Neuronal stem cell (in vitro differentiated cells): ENCODE results near the gene MXD3.

Experiments used
- DNase-seq: peaks from one replicate; pipeline ENCODE4 v3.0.0-alpha.2; 2013; ENCODE audit warnings: low spot score
- H2AFZ ChIP-seq: one replicate; pipeline ENCODE4 v1.6.1; 2013; ENCODE audit warnings: mild to moderate bottlenecking, low read length, inconsistent platforms
- H2AK5ac ChIP-seq: 2 replicates; pipeline ENCODE4 v1.6.1; 2013; ENCODE audit warnings: low read depth, mild to moderate bottlenecking, inconsistent platforms, low read length, moderate library complexity, mixed read lengths
- H2BK120ac ChIP-seq: 2 replicates; pipeline ENCODE4 v1.6.1; 2013; ENCODE audit warnings: low read depth, mild to moderate bottlenecking, inconsistent platforms, low read length, moderate library complexity, mixed read lengths
- H2BK12ac ChIP-seq: one replicate; pipeline ENCODE4 v1.6.1; 2013; ENCODE audit warnings: low read length, inconsistent platforms
- H2BK15ac ChIP-seq: 2 replicates; pipeline ENCODE4 v1.6.1; 2013; ENCODE audit warnings: mild to moderate bottlenecking, low read length, inconsistent platforms, mixed read lengths
- H2BK5ac ChIP-seq: one replicate; pipeline ENCODE4 v1.6.1; 2013; ENCODE audit warnings: inconsistent platforms, mild to moderate bottlenecking, low read length, moderate library complexity
- H3K14ac ChIP-seq: one replicate; pipeline ENCODE4 v1.6.1; 2013; ENCODE audit warnings: low read length, inconsistent platforms
- H3K18ac ChIP-seq: 2 replicates; pipeline ENCODE4 v1.6.1; 2013; ENCODE audit warnings: low read length, inconsistent platforms
- H3K23ac ChIP-seq: 2 replicates; pipeline ENCODE4 v1.6.1; 2013; ENCODE audit warnings: low read depth, mild to moderate bottlenecking, mixed read lengths, low read length, inconsistent platforms; ENCODE audit not compliant: poor library complexity
- H3K27ac ChIP-seq: replicated peaks from 3 replicates; pipeline ENCODE4 v1.5.1; 2013; ENCODE audit warnings: low read length, inconsistent platforms
- H3K27me3 ChIP-seq, 3 experiments: 2 replicates each; pipeline ENCODE4 v1.6.1; 2013; ENCODE audit warnings: low read length in 3 of 3, mild to moderate bottlenecking in 2 of 3, inconsistent platforms in 1 of 3, low read depth in 1 of 3, mixed read lengths in 1 of 3, moderate library complexity in 1 of 3; ENCODE audit not compliant: control insufficient read depth in 3 of 3, insufficient read depth in 3 of 3
- H3K36me3 ChIP-seq, 2 donors: replicated peaks in 1 of 2; 2 replicates each; pipeline ENCODE4 v1.6.1; 2013; ENCODE audit warnings: low read length in 2 of 2; ENCODE audit not compliant: control insufficient read depth in 2 of 2, insufficient read depth in 2 of 2
- H3K4ac ChIP-seq: 2 replicates; pipeline ENCODE4 v1.6.1; 2013; ENCODE audit warnings: inconsistent platforms, mild to moderate bottlenecking, low read length, moderate library complexity
- H3K4me1 ChIP-seq, 2 donors: 1 replicate in 1 of 2; 2 replicates in 1 of 2; pipeline ENCODE4 v1.6.1; 2013; ENCODE audit warnings: low read length in 2 of 2, low read depth in 1 of 2; ENCODE audit not compliant: control insufficient read depth in 2 of 2, insufficient read depth in 1 of 2
- H3K4me2 ChIP-seq: one replicate; pipeline ENCODE4 v1.6.1; 2013; ENCODE audit warnings: mild to moderate bottlenecking, low read length, inconsistent platforms; ENCODE audit not compliant: insufficient read depth, poor library complexity, severe bottlenecking
- H3K4me3 ChIP-seq, 2 donors: 2 replicates each; pipeline ENCODE4 v1.5.1; 2013; ENCODE audit warnings: low read length in 2 of 2, mild to moderate bottlenecking in 2 of 2, inconsistent platforms in 1 of 2, moderate library complexity in 1 of 2
- H3K79me1 ChIP-seq: one replicate; pipeline ENCODE4 v1.6.1; 2013; ENCODE audit warnings: low read depth, mild to moderate bottlenecking, inconsistent platforms, low read length, moderate library complexity
- H3K9ac ChIP-seq: one replicate; pipeline ENCODE4 v1.6.1; 2013; ENCODE audit warnings: mild to moderate bottlenecking, low read depth, low read length, inconsistent platforms; ENCODE audit not compliant: poor library complexity
- H3K9me3 ChIP-seq, 2 donors: replicated peaks in 1 of 2; 2 replicates each; pipeline versions ENCODE3 to v1.6.1; 2013; ENCODE audit warnings: low read length in 2 of 2, mild to moderate bottlenecking in 2 of 2, inconsistent platforms in 1 of 2, low read depth in 1 of 2, mixed read lengths in 1 of 2, moderate library complexity in 1 of 2; ENCODE audit not compliant: control insufficient read depth in 2 of 2, insufficient read depth in 1 of 2
- H4K8ac ChIP-seq: one replicate; pipeline ENCODE4 v1.6.1; 2013; ENCODE audit warnings: low read depth, mild to moderate bottlenecking, inconsistent platforms, low read length, moderate library complexity
- H4K91ac ChIP-seq: one replicate; pipeline ENCODE4 v1.6.1; 2013; ENCODE audit warnings: low read length, low read depth, mild to moderate bottlenecking, inconsistent platforms; ENCODE audit not compliant: poor library complexity
- WGBS, 2 donors: extraction: QIAGEN DNeasy Blood & Tissue Kit; methylation state at CpG; one replicate each; pipeline ENCODE4 v1.1.7; 2013; ENCODE audit warnings: missing lambda C conversion rate in 2 of 2, mixed read lengths in 1 of 2; ENCODE audit not compliant: insufficient read length in 2 of 2, insufficient replicate concordance in 1 of 2; ENCODE audit errors: extremely low coverage in 2 of 2; 5-methylcytosine and 5-hydroxymethylcytosine counted together

Gene MXD3

GRCh38 chr5:177269976-177270375 lies 41.7 kb downstream of the MXD3 start:
- no peak overlapping the region for H3K4me2 ChIP-seq
- no peak overlapping the region for H3K14ac ChIP-seq
- H4K91ac ChIP-seq, result no peak overlapping the region
- H3K27ac ChIP-seq, result no peak overlapping the region
- no peak overlapping the region for H2BK120ac ChIP-seq
- no peak overlapping the region for H2BK5ac ChIP-seq
- peaks cover 0 to 39% of the 10 kb centered on the region in 2 donors for H3K36me3 ChIP-seq
- no peak overlapping the region for H3K23ac ChIP-seq
- no peak overlapping the region for H4K8ac ChIP-seq
- H3K79me1 ChIP-seq, result no peaks in the 10 kb centered on the region
- H3K4me1 ChIP-seq, result no peaks in the 10 kb centered on the region
- H3K4ac ChIP-seq, result no peak overlapping the region
- H3K4me3 ChIP-seq, result no peak overlapping the region
- H3K9me3 ChIP-seq, result no peaks in the 10 kb centered on the region
- H2AK5ac ChIP-seq, result no peak overlapping the region
- H2BK12ac ChIP-seq, result no peak overlapping the region
- H3K18ac ChIP-seq, result no peak overlapping the region
- H2AFZ ChIP-seq, result no peak overlapping the region
- no peak overlapping the region for H2BK15ac ChIP-seq
- no peak for DNase-seq
- WGBS, 2 donors, result no CpG with 5 or more reads among the region's 3 CpGs
- no peak overlapping the region for H3K9ac ChIP-seq
- H3K27me3 ChIP-seq, result peaks cover 0 to 14% (median 0%) of the 10 kb centered on the region in 3 experiments

DNA sequence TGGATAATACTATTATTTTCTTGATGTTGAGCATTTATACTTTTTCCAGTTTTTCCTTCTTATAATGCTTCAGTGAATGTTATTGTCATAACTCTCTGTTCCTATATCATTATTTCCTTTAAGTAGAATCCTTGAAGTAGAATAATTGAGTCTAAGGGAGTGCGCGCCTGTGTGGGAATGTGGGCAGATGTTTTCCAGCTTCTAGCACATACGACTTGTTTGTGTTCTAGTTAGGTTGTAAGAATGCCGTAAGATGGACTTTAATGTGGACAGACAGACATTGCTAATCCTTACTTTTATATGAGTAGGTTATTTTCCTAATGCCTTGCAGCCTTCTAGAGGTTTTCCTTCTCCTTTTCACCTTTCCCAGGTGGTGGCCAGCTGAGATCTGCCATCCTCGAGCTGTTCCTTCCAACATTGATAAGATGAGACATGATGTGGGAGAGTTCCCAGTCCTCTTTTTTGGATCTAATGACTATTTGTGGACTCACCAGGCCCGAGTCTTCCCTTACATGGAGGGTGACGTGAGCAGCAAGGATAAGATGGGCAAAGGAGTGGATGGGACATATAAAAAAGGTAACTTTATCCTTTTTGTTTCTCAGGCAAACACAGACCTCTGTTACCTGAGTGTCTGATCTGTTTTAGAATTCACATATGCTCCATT lies 42.3 kb downstream of the MXD3 start:
- Histone ChIP-seq H3K4ac (no peak overlapping the region), H2BK15ac (no peak overlapping the region), H3K27ac (no peak overlapping the region), H4K91ac (no peak overlapping the region), H3K4me1 (no peaks in the 10 kb centered on the region), H3K36me3 (peaks cover 0 to 37% of the 10 kb centered on the region in 2 donors), H2AK5ac (no peak overlapping the region), H3K4me2 (no peak overlapping the region), H3K4me3 (no peak overlapping the region), H3K9ac (no peak overlapping the region), H3K79me1 (no peaks in the 10 kb centered on the region), H3K27me3 (peaks cover 0 to 14% (median 0%) of the 10 kb centered on the region in 3 experiments), H3K23ac (no peak overlapping the region), H2BK120ac (no peak overlapping the region), H4K8ac (no peak overlapping the region), H3K14ac (no peak overlapping the region), H2BK12ac (no peak overlapping the region), H2BK5ac (no peak overlapping the region), H3K18ac (no peak overlapping the region), H3K9me3 (no peaks in the 10 kb centered on the region), H2AFZ (no peak overlapping the region)
- WGBS, 2 donors, result no CpG with 5 or more reads among the region's 7 CpGs
- no peak for DNase-seq

GRCh38 chr5:177265395-177265794 lies 46.3 kb downstream of the MXD3 start:
- Histone ChIP-seq H3K4me3 (no peak overlapping the region), H3K4ac (no peak overlapping the region), H2BK12ac (no peak overlapping the region), H3K4me2 (no peak overlapping the region), H3K27me3 (peaks cover 0 to 6% (median 0%) of the 10 kb centered on the region in 3 experiments), H3K27ac (no peak overlapping the region), H2BK5ac (no peak overlapping the region), H2BK15ac (no peak overlapping the region), H3K9ac (no peak overlapping the region), H3K4me1 (no peaks in the 10 kb centered on the region), H2BK120ac (no peak overlapping the region), H3K23ac (no peak overlapping the region), H3K18ac (no peak overlapping the region), H2AK5ac (no peak overlapping the region), H3K14ac (no peak overlapping the region), H4K91ac (no peak overlapping the region), H3K9me3 (no peaks in the 10 kb centered on the region), H3K79me1 (no peaks in the 10 kb centered on the region), H2AFZ (no peak overlapping the region), H3K36me3 (peaks cover 0 to 28% of the 10 kb centered on the region in 2 donors), H4K8ac (no peak overlapping the region)
- DNase-seq, result no peak
- no CpG with 5 or more reads among the region's 16 CpGs for WGBS, 2 donors

DNA sequence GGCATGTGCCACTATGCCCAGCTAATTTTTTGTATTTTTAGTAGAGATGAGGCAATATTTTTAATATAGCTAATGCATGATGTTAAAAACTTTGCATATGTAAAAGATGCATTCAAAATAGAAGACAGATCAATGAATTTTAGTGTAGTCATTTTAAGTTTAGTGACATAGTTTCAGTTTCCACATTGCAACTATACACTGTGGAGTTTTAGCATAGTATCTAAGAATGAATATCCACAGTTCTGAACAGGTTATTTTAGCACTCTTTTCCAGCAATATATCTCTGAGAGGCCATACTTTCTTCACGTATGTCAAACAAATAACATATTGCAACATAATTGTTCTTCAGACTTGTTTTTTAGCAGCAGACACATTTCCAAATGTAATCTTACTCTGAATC lies 47.5 kb downstream of the MXD3 start:
- DNase-seq, result no peak
- no CpG with 5 or more reads among the region's 1 CpG for WGBS, 2 donors
- no peak overlapping the region for H2BK5ac ChIP-seq
- peaks cover 0 to 2% (median 0%) of the 10 kb centered on the region in 3 experiments for H3K27me3 ChIP-seq
- no peak overlapping the region for H2AFZ ChIP-seq
- H3K36me3 ChIP-seq, result peaks cover 0 to 26% of the 10 kb centered on the region in 2 donors
- H3K18ac ChIP-seq, result no peak overlapping the region
- H2BK12ac ChIP-seq, result no peak overlapping the region
- no peak overlapping the region for H3K4ac ChIP-seq
- H3K27ac ChIP-seq, result no peak overlapping the region
- no peak overlapping the region for H3K4me3 ChIP-seq
- no peak overlapping the region for H3K9ac ChIP-seq
- no peak overlapping the region for H2BK15ac ChIP-seq
- no peaks in the 10 kb centered on the region for H3K9me3 ChIP-seq
- no peak overlapping the region for H2BK120ac ChIP-seq
- no peak overlapping the region for H4K8ac ChIP-seq
- H4K91ac ChIP-seq, result no peak overlapping the region
- no peak overlapping the region for H3K14ac ChIP-seq
- no peaks in the 10 kb centered on the region for H3K4me1 ChIP-seq
- H2AK5ac ChIP-seq, result no peak overlapping the region
- no peak overlapping the region for H3K23ac ChIP-seq
- H3K4me2 ChIP-seq, result no peak overlapping the region
- H3K79me1 ChIP-seq, result no peaks in the 10 kb centered on the region
